NCI-H2029 (cell line): Measurements from ENCODE around the gene GRAMD1B.
"Not testable (repeated sequence)": the region's sequence is repeated elsewhere in the genome, so short reads cannot be mapped to it uniquely, and the experiment has no call there.

Source experiments
- DNase-seq: peaks from one replicate; lab custom pipeline; 2025; lab: John Stamatoyannopoulos, UW

Gene GRAMD1B

GRCh38 chr11:123509737-123510578 is 79.9 kb downstream of the GRAMD1B start:
- no peak for DNase-seq

DNA sequence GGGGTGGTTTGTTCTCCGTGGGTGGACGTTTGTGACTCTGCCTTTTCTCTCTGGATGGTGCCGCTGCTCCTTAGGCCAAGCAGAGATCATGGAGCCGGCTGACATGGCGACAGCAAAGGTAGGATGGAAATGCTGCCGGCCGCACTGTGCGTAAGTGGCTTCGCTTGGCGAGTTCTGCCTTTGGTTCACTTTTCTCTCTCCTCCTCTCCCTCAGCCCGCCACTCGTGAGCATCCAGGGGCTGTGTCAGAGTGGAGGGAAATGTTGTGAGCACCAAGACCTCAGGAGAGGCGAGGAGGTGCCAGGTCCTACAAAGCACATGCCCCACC is 80.5 kb downstream of the GRAMD1B start:
- DNase-seq: no peak

DNA sequence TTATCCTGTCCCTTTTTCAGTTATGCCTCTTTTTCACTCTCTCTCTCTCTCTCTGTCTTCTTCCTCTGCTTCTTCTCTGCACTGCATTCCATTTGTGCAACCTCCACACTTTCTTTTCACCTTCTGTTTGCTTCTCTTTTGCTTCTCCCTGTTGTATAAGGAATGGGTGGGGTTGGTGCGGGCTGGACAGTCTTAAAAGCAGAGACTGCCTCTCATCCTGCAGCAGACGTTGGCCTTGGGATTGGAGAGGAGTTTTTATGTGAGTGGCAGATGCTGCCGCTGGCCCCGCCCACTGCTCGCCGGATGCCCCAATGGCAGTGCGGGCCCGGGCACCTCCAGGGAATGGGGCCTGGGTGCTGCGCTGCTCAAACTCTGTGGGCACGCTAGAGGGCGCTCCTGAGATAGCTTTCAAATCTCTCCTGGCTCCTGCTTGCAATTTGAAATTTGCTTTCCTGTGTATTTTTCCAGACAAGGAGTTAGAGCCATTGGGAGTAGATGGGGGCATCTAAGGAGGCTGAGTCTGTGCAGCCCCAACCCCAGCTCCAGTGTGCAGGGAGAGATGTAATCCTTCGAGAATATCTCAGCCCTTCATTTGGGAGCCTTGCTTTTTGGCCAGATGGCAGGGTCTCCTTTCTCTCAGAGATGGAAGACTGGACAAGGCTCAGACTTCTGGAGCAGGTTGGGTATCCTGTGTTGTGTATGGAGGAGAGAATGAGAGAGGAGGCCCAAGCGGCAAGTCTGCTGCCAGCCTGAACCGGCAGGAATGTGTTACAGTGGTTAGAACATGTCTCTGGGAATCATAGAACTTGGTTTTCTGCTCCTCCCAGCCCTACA is 81.2 kb downstream of the GRAMD1B start:
- DNase-seq: peak; percentile 84

GRCh38 chr11:123513309-123513708 is 83.2 kb downstream of the GRAMD1B start:
- DNase-seq: not testable (repeated sequence)

- no peak for DNase-seq
These were observed 86.2 kb downstream of the GRAMD1B start for GRCh38 chr11:123516238-123516637.

DNA sequence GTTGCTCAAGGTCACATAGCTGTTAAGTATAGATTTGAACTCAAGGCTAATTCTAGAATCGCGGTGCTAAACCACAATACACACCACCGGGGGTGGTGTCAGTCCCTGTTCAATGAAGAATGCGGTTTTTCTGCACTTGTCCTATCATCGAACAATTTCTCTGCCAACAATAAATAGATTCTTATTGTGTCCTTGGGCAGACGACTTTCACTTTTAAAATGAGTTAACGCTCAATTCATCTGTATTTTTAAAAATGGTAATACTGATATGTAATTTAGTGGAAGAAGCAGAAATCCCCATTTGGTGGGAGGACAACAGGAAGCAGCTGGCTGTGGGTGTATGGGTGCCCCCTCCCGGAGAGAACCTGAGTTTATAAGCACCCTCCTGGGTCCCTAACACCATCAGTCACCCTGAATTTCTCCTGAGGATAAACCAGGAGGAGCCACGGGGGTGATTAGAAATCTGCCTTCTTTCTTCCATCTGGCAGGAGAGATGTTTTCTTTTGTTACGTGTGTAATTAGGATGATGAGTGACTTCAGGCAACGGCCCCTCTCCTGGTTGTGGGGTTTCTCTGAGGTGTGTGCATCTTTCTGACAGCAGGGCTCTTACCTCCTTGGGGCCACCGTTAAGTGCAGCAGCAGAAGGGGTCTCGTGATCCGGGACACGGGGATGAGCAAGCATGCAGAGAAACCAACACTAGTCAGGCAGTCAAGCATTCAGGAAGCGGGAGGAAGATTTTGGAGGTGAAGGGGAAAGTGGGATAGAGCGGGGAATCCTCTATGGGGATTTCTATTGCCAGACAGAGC is 87.7 kb downstream of the GRAMD1B start:
- DNase-seq: no peak

DNA sequence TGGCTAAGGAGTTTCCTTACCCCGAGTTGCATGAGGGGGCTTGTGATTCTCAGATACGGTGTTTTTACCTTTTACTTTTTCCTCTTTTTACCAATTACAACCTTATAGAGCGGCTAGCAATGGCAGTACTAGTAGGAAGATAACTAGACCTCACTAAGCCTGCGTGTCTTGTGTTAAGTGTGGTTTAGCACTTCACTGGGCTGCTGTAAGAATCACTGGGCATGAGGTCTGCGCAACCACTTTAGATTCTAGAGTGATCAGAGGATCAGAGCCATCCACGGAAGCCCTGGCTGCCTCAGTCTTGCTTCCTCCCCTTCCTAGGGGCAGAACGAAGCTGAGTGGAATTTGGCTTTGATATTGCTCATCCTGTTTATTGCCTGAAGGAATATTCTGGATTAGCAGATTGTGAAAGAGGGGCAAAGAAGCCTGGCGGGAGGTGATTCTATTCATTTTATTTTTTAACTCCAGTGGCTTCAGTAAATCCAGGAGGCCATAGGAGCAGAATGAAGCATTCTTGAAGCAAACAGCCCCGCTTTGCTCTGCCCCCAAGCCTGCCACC is 88.5 kb downstream of the GRAMD1B start:
- DNase-seq: no peak

GRCh38 chr11:123519055-123519796 is 89.2 kb downstream of the GRAMD1B start:
- no peak for DNase-seq

GRCh38 chr11:123519797-123520193 is 89.7 kb downstream of the GRAMD1B start:
- DNase-seq: no peak

DNA sequence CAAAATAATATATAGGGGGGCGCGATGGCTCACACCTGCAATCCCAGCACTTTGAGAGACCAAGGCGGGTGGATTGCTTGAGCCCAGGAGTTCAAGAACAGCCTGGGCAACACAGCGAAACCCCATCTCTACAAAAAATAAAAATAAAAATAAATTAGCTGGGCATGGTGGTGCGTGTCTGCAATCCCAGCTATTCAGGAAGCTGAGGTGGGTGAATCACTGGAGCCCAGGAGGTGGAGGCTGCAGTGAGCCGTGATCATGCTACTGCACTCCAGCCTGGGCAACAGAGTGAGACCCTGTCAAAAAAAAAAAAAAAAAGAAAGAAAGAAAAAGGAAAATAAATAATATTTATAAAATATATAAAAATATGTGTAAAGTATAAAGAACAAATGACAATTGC is 90.4 kb downstream of the GRAMD1B start:
- DNase-seq: not testable (repeated sequence)

DNA sequence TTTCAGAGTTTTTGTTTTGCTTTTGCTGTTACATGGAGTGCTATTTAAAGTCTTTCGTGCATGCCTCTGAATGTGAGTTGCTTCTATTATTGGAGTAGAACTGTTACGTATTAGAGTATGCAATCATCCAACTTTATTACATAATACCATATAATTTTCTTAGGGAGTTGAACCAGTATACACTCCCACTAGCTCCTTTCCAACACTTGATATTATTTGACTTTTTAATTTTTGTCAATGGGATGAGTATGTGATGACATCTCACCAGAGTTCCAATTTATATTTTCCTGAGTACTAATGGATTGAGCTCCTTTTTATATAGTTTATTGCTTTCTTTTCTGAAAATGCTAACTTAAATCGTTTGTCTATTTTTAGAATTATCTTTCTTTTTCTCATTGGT is 90.9 kb downstream of the GRAMD1B start:
- DNase-seq: no peak

GRCh38 chr11:123521930-123522329 is 91.9 kb downstream of the GRAMD1B start:
- no peak for DNase-seq

- DNase-seq: no peak
These were observed 93.5 kb downstream of the GRAMD1B start for GRCh38 chr11:123523539-123523938.

DNA sequence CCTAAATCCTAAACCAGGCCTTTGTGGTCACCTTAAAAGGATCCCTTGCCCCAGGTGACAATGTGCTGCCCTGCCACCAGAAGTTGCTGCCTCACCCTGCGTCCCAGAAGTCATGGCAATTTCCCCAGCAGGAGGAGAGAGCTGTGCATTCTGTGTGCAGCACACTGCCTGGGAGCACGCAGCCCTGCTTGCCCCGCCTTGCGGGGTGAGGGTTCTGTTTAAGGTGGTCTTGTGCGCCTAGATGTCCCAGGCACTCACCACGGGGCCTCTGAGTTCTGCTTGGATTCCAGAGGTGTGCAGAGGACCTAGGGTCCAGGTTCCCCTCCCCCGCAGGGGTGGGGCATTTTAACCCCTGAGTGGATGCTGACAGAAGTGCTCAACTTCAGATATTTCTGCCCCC is 95.0 kb downstream of the GRAMD1B start:
- DNase-seq: no peak

GRCh38 chr11:123525511-123525918 is 95.4 kb downstream of the GRAMD1B start:
- no peak for DNase-seq

- DNase-seq: no peak
These were observed 96.1 kb downstream of the GRAMD1B start for GRCh38 chr11:123526027-123526805.

- no peak for DNase-seq
These were observed 96.8 kb downstream of the GRAMD1B start for GRCh38 chr11:123526918-123527317.

- no peak for DNase-seq
These were observed 97.5 kb downstream of the GRAMD1B start for GRCh38 chr11:123527526-123527925.

DNA sequence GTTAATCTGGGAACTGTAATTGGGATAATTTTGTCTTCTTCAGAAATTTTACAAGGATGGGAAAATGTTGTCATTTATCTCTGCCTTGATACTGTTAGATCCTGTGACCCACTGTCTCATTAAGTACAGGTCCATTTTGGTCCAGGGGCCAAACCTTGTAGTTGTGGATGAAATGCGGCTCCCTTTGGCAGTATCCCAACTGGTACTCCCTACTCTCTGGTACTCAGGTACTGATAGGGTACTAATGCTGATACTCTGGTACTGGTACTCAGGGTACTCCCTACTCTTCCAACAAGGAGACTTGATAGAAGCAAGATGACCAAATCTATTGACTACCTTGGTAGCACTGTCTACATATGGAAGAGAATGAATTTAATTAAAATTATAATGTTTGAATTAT is 97.9 kb downstream of the GRAMD1B start:
- DNase-seq: no peak

- DNase-seq: no peak
These were observed 101.3 kb downstream of the GRAMD1B start for GRCh38 chr11:123531325-123531724.

DNA sequence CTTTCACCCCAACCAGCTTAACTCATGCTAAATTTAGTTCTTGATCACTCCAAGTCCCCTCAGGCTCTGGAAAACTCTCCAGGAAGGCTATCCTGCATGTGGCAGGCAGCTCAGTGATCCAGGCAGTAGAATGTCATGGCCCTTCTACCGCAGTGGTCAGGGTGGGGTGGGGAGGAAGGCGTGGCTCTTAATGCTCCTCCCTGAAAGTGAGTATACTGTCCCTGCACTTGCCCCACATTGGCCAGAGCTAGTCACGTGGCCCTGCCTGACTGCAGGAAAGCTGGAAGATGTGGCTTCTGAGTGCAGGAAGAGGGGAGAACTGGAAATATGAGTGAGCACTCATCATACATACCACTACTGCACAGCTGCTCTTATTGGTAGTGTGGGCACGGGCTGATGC is 102.1 kb downstream of the GRAMD1B start:
- no peak for DNase-seq
